ENCODE measurements around the gene SP1.
A peak's percentile ranks its signal among the peaks of the same experiment; 100 is the strongest.

The SP1 gene

DNA sequence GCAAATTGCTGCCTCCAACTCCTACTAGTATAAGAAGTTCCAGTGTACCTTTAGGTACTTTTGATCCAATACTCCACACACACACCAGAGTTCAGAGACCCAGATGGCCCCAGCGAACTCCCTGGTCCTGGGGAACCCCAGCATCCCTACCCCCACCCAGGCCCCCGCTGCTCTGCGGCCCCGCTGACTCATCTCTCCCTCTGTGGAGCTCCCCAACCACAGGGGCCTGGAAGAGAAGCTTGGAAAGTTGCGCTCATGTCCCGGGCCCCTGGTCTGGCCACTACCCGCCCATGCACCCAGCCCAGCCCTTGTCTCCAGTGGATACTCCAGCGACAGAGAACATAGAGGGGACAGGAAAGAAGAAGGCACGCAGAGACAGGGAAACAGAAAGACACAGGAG, 39.6 kb upstream of the SP1 start:
- Histone ChIP-seq H3K27me3 (ENCODE audit: control insufficient read depth in 5 of 5, insufficient read depth in 4 of 5, low read length in 5 of 5) (peaks cover 5 to 35% (median 30%) of the 10 kb centered on the region in 5 donors), H3K27ac (ENCODE audit: low read depth, low read length) (no peak overlapping the region), H3K4me3 (ENCODE audit: low read depth in 1 of 5, low read length in 5 of 5) (no peak overlapping the region), H3K36me3 (ENCODE audit: control insufficient read depth in 5 of 5, insufficient read depth in 5 of 5, low read length in 5 of 5) (no peaks in the 10 kb centered on the region), H3K9me3 (ENCODE audit: control insufficient read depth in 5 of 5, low read length in 5 of 5) (no peaks in the 10 kb centered on the region), H3K9ac (ENCODE audit: low read length in 5 of 5) (no peak overlapping the region), H3K4me1 (ENCODE audit: control insufficient read depth in 5 of 5, insufficient read depth in 5 of 5, low read length in 5 of 5) (peaks cover 0 to 17% (median 11%) of the 10 kb centered on the region in 5 donors)

DNA sequence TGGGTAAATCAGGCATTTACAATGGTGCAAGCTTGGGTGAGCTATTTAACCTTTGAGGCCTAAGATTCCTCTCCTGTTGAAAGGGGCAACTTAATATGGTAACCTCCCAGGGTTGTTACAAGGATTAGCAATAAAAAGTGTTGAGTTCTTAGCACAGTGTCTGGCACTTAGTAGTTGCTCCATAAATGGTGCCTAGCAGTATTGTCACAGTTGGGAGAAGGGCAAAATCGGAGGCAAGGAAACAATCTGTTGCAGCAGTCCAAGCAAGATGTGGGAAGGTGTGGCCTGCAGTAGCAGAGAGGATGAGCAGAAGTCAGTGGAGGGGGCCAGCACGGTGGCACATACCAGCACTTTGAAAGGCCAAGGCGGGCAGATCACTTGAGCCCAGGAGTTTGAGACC, 36.5 kb upstream of the SP1 start:
- Histone ChIP-seq H3K27me3 (ENCODE audit: control insufficient read depth in 5 of 5, insufficient read depth in 4 of 5, low read length in 5 of 5) (peaks cover 0 to 8% (median 4%) of the 10 kb centered on the region in 5 donors), H3K27ac (ENCODE audit: low read depth, low read length) (no peak overlapping the region), H3K4me1 (ENCODE audit: control insufficient read depth in 5 of 5, insufficient read depth in 5 of 5, low read length in 5 of 5) (peaks cover 3 to 26% (median 19%) of the 10 kb centered on the region in 5 donors)

DNA sequence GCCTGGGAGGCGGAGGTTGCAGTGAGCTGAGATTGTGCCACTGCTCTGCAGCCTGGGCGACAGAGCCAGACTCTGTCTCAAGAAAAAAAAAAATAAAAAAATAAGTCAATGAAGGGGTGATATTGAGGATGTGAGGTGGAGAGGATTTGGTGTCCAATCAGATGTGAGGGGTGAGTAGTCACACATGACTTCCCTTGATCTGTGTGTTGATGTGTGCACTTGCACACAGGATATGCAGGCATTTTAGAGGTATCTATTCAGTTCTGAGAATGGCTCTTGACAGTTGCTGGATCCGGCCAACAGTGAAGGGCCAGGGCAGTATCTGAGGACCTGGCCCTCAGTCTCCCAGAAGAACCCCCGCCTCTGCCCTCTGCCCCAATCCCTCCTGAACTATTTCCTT, 36.0 kb upstream of the SP1 start:
- no peaks in the 10 kb centered on the region for H3K9me3 ChIP-seq (ENCODE audit: control insufficient read depth in 5 of 5, low read length in 5 of 5)
- H3K4me3 ChIP-seq (ENCODE audit: low read depth in 1 of 5, low read length in 5 of 5), result peak overlapping the region in 3 of 5 donors; percentile 63 to 83 (median 77)
- no peaks in the 10 kb centered on the region for H3K36me3 ChIP-seq (ENCODE audit: control insufficient read depth in 5 of 5, insufficient read depth in 5 of 5, low read length in 5 of 5)
- H3K27ac ChIP-seq (ENCODE audit: low read depth, low read length), result no peak overlapping the region
- no peak overlapping the region for H3K9ac ChIP-seq (ENCODE audit: low read length in 5 of 5)
- H3K27me3 ChIP-seq (ENCODE audit: control insufficient read depth in 5 of 5, insufficient read depth in 4 of 5, low read length in 5 of 5), result peaks cover 0 to 3% (median 0%) of the 10 kb centered on the region in 5 donors
- H3K4me1 ChIP-seq (ENCODE audit: control insufficient read depth in 5 of 5, insufficient read depth in 5 of 5, low read length in 5 of 5), result peaks cover 3 to 27% (median 19%) of the 10 kb centered on the region in 5 donors

More for the DNA sequence above, 36.5 kb upstream of the SP1 start:
- no peak overlapping the region for H3K4me3 ChIP-seq (ENCODE audit: low read depth in 1 of 5, low read length in 5 of 5)
- H3K9me3 ChIP-seq (ENCODE audit: control insufficient read depth in 5 of 5, low read length in 5 of 5), result no peaks in the 10 kb centered on the region
- no peak overlapping the region for H3K9ac ChIP-seq (ENCODE audit: low read length in 5 of 5)
- H3K36me3 ChIP-seq (ENCODE audit: control insufficient read depth in 5 of 5, insufficient read depth in 5 of 5, low read length in 5 of 5), result no peaks in the 10 kb centered on the region

DNA sequence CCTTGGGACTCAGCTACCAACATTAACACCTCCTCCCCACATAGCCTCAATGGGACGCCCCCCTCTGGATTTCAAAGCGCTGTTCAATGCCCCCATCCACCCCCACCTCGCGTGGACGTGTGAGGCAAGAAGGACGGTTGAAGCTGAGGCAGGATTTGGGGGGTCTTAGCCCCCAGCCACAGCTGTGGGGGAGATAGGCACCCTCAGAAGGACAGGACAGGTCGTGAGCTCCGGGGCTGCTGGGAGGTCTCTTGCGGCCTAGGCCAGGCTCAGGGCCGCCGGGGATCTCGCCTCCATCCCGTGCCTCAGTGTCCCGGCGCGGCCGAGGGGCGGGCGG, 35.5 kb upstream of the SP1 start:
- H3K4me1 ChIP-seq (ENCODE audit: control insufficient read depth in 5 of 5, insufficient read depth in 5 of 5, low read length in 5 of 5), result peaks cover 3 to 27% (median 19%) of the 10 kb centered on the region in 5 donors
- no peaks in the 10 kb centered on the region for H3K36me3 ChIP-seq (ENCODE audit: control insufficient read depth in 5 of 5, insufficient read depth in 5 of 5, low read length in 5 of 5)
- no peaks in the 10 kb centered on the region for H3K27me3 ChIP-seq (ENCODE audit: control insufficient read depth in 5 of 5, insufficient read depth in 4 of 5, low read length in 5 of 5)
- peak overlapping the region; percentile 49 to 83 (median 63) for H3K4me3 ChIP-seq (ENCODE audit: low read depth in 1 of 5, low read length in 5 of 5)
- H3K9me3 ChIP-seq (ENCODE audit: control insufficient read depth in 5 of 5, low read length in 5 of 5), result no peaks in the 10 kb centered on the region
- H3K9ac ChIP-seq (ENCODE audit: low read length in 5 of 5), result peak overlapping the region in 1 of 5 donors; percentile 67
- H3K27ac ChIP-seq (ENCODE audit: low read depth, low read length), result no peak overlapping the region

DNA sequence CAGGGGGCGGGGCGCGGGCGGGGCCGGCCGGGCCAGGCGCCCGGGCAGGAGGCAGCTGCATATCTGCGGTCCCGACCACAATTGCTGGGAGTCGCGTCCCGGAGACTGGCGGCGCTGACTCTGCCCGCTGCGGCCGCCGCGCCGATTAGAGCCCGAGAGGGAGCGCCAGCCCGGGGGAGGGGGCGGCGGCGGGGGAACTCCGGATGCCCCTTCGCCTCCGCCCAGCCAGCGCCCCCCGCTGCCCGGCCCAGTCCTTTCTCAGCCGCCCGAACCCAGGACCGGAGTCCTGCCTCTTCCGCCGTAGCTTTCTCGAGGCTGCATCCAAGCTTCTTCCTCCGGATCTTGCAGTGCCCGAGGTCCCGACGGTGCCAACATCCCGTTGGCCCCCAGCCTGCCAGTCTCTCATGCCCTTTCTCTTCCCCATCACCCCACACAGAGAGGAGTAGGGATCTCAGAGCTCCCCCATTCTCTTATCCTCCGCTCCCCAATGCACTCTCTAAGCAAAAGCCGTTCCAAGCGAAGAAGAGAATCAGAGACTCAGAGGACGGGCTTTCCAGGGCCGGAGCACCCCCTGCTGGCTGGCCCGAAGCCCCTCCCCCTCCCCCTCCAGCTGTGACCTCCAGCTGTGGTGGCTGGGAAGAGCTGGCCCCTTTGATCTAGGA, 35.0 kb upstream of the SP1 start:
- peak overlapping the region; percentile 60 for H3K27ac ChIP-seq (ENCODE audit: low read depth, low read length)

DNA sequence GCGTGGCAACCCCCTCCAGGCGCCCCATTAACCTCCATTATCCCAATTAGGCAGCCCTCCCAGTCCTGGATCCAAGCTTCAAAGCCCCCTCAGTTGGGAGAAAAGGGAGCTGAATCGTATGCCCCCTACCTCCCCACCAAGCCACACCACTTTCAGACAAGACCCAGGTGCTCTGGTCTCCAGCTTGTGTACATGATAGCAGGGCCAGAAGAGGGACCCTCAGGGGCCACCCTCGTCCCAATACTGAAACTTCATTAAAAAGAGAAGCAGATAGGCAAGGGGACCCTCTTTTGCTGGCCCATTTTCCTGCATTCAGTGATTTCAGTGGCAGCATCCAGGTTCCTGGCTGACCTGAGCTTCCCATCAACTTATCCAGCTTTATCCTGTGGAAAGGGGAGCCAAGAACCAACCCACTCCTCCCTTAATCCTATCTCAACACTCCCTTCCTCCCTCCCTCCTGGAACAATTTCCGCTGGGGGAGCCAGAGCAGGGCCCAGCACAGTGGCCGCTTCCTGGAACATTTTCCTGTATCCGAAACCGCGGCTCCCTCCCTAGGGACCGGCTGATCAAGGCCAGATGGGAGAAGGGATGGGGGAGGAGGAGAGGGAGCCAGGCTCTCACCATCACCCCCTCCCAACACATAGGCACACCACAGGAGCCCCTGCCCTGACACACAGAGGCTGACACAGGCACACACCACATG, 34.3 kb upstream of the SP1 start:
- H3K36me3 ChIP-seq (ENCODE audit: control insufficient read depth in 5 of 5, insufficient read depth in 5 of 5, low read length in 5 of 5), result no peaks in the 10 kb centered on the region
- no peaks in the 10 kb centered on the region for H3K9me3 ChIP-seq (ENCODE audit: control insufficient read depth in 5 of 5, low read length in 5 of 5)
- H3K4me3 ChIP-seq (ENCODE audit: low read depth in 1 of 5, low read length in 5 of 5), result peak overlapping the region in 4 of 5 donors; percentile 77 to 84 (median 81)
- peak overlapping the region in 3 of 5 donors; percentile 11 to 21 (median 20) for H3K9ac ChIP-seq (ENCODE audit: low read length in 5 of 5)
- H3K4me1 ChIP-seq (ENCODE audit: control insufficient read depth in 5 of 5, insufficient read depth in 5 of 5, low read length in 5 of 5), result peaks cover 3 to 27% (median 19%) of the 10 kb centered on the region in 5 donors
- H3K27me3 ChIP-seq (ENCODE audit: control insufficient read depth in 5 of 5, insufficient read depth in 4 of 5, low read length in 5 of 5), result no peaks in the 10 kb centered on the region
- peak overlapping the region; percentile 60 for H3K27ac ChIP-seq (ENCODE audit: low read depth, low read length)

More for the DNA sequence above, 35.0 kb upstream of the SP1 start:
- peaks cover 3 to 27% (median 19%) of the 10 kb centered on the region in 5 donors for H3K4me1 ChIP-seq (ENCODE audit: control insufficient read depth in 5 of 5, insufficient read depth in 5 of 5, low read length in 5 of 5)
- H3K4me3 ChIP-seq (ENCODE audit: low read depth in 1 of 5, low read length in 5 of 5), result peak overlapping the region; percentile 63 to 84 (median 79)
- H3K9ac ChIP-seq (ENCODE audit: low read length in 5 of 5), result peak overlapping the region in 4 of 5 donors; percentile 77 to 82 (median 79)
- no peaks in the 10 kb centered on the region for H3K36me3 ChIP-seq (ENCODE audit: control insufficient read depth in 5 of 5, insufficient read depth in 5 of 5, low read length in 5 of 5)
- H3K9me3 ChIP-seq (ENCODE audit: control insufficient read depth in 5 of 5, low read length in 5 of 5), result no peaks in the 10 kb centered on the region
- no peaks in the 10 kb centered on the region for H3K27me3 ChIP-seq (ENCODE audit: control insufficient read depth in 5 of 5, insufficient read depth in 4 of 5, low read length in 5 of 5)

DNA sequence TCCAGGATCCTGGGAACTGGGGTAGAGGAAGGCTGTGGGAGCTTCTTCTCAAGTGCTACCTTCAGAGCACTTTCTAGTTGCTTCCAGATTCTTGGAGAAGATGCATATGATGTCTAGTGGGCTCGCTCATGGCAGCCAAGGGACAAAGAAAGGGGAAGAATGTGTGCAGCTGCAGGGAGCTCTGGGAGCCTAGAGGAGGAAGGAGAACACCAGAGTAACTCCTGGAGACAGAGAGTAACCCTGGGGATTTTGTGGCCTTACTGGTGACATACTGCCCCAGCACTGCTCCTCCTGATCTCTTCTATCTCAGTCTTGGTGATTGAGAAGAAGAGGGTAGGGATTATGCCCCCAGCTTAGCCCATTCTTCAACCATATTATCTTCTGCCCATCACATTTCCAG, 33.5 kb upstream of the SP1 start:
- no peaks in the 10 kb centered on the region for H3K27me3 ChIP-seq (ENCODE audit: control insufficient read depth in 5 of 5, insufficient read depth in 4 of 5, low read length in 5 of 5)
- no peak overlapping the region for H3K9ac ChIP-seq (ENCODE audit: low read length in 5 of 5)
- H3K27ac ChIP-seq (ENCODE audit: low read depth, low read length), result peak overlapping the region; percentile 60
- peaks cover 3 to 27% (median 19%) of the 10 kb centered on the region in 5 donors for H3K4me1 ChIP-seq (ENCODE audit: control insufficient read depth in 5 of 5, insufficient read depth in 5 of 5, low read length in 5 of 5)
- H3K36me3 ChIP-seq (ENCODE audit: control insufficient read depth in 5 of 5, insufficient read depth in 5 of 5, low read length in 5 of 5), result no peaks in the 10 kb centered on the region
- no peak overlapping the region for H3K4me3 ChIP-seq (ENCODE audit: low read depth in 1 of 5, low read length in 5 of 5)
- no peaks in the 10 kb centered on the region for H3K9me3 ChIP-seq (ENCODE audit: control insufficient read depth in 5 of 5, low read length in 5 of 5)

DNA sequence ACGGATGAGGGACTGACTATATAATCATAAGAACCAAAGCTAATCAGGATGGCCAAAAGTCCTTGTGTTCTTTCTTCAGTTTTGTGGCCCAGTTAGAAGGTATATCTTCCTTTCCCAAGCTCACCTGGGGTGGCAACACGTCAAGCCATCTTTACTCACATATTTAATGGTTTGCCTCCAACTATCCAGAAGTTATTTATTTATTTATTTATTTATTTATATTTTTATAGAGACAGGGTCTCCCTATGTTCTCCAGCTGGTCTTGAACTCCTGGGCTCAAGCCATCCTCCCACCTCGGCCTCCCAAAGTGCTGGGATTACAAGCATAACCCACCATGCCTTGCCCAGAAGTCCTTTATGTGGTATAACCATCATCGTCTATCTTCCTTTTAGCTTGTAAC, 32.1 kb upstream of the SP1 start:
- no peaks in the 10 kb centered on the region for H3K36me3 ChIP-seq (ENCODE audit: control insufficient read depth in 5 of 5, insufficient read depth in 5 of 5, low read length in 5 of 5)
- H3K4me1 ChIP-seq (ENCODE audit: control insufficient read depth in 5 of 5, insufficient read depth in 5 of 5, low read length in 5 of 5), result peaks cover 4 to 34% (median 26%) of the 10 kb centered on the region in 5 donors
- no peak overlapping the region for H3K4me3 ChIP-seq (ENCODE audit: low read depth in 1 of 5, low read length in 5 of 5)
- H3K27me3 ChIP-seq (ENCODE audit: control insufficient read depth in 5 of 5, insufficient read depth in 4 of 5, low read length in 5 of 5), result no peaks in the 10 kb centered on the region
- no peak overlapping the region for H3K27ac ChIP-seq (ENCODE audit: low read depth, low read length)
- H3K9ac ChIP-seq (ENCODE audit: low read length in 5 of 5), result no peak overlapping the region
- no peaks in the 10 kb centered on the region for H3K9me3 ChIP-seq (ENCODE audit: control insufficient read depth in 5 of 5, low read length in 5 of 5)

DNA sequence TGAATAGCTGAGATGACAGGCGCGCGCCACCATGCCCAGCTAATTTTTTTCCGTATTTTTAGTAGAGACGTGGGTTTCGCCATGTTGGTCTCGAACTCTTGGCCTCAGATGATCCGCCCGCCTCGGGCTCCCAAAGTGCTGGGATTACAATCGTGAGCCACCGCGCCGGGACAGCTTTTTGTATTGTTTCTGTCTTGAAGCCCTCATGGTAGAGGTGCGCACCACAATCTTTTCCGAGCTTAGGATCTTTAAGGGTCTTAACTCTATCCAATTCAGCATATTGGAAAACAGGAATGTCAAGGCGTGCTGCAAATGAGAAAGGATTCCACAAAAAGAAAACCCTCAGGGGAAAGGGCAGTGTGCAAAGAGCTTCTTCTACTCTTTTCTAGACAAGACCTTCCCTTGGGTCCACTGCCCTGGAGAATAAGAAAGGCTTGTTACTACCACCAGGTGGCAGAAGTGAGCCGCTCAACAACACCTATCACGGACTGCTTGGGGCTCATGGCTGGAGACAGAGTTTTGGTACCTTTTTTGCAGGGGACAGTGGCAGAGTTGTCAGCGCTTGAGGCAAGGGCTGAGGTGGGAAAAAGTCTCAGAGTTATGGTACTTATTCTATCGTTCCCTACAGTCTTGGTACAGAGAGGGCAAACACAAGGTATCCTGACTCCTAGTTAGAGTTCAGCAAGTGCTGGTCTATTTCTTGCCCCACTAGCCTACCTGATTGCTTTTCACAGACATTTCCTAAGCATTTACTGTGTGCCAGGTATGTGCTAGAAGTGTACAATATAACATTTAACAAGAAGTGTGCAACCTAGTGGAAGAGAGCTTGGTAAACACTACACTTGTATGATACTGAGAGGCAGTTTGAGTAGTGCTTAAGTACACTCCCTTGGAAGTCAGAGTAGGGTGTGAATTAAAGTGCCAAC, 27.4 kb upstream of the SP1 start:
- Histone ChIP-seq H3K9me3 (ENCODE audit: control insufficient read depth in 5 of 5, low read length in 5 of 5) (no peaks in the 10 kb centered on the region), H3K36me3 (ENCODE audit: control insufficient read depth in 5 of 5, insufficient read depth in 5 of 5, low read length in 5 of 5) (no peaks in the 10 kb centered on the region), H3K27me3 (ENCODE audit: control insufficient read depth in 5 of 5, insufficient read depth in 4 of 5, low read length in 5 of 5) (no peaks in the 10 kb centered on the region), H3K27ac (ENCODE audit: low read depth, low read length) (no peak overlapping the region), H3K4me3 (ENCODE audit: low read depth in 1 of 5, low read length in 5 of 5) (no peak overlapping the region), H3K9ac (ENCODE audit: low read length in 5 of 5) (peak overlapping the region in 1 of 5 donors; percentile 11), H3K4me1 (ENCODE audit: control insufficient read depth in 5 of 5, insufficient read depth in 5 of 5, low read length in 5 of 5) (peaks cover 0 to 12% (median 5%) of the 10 kb centered on the region in 5 donors)

Measured in subcutaneous abdominal adipose tissue (tissue), 5 donors.